ENCODE results near the gene ZNF398. TPM values are rescaled to one million over a fixed set of nuclear protein-coding genes. Genes with fewer than 3 reads are reported as not detected.

ZNF398 gene
- total RNA-seq, 1 experiment from 2014 or later, result 62.1 TPM

- H2BK15ac ChIP-seq (ENCODE audit: low read depth, low read length), result no peak overlapping the region
- H3K23ac ChIP-seq (ENCODE audit: insufficient read length, low read depth, low read length), result no peak overlapping the region
- H2BK20ac ChIP-seq (ENCODE audit: low read depth, low read length, poor library complexity, severe bottlenecking), result no peak overlapping the region
- no peak overlapping the region for H3K4ac ChIP-seq (ENCODE audit: low read depth, low read length)
- no peak overlapping the region for H2BK120ac ChIP-seq (ENCODE audit: low read depth, low read length, poor library complexity, severe bottlenecking)
- Mint-ChIP-seq H3K27me3 (ENCODE audit: low read depth) (no peaks in the 10 kb centered on the region), H3K27ac (peak overlapping the region in 1 of 3 experiments; percentile 54; a peak in 1 of 7 replicates), H3K9me3 (no peaks in the 10 kb centered on the region), H3K4me3 (no peak overlapping the region), H3K4me1 (peaks cover 7 to 8% of the 10 kb centered on the region in 2 experiments), H3K36me3 (ENCODE audit: insufficient read depth in 1 of 3, low read depth in 3 of 3) (peaks cover 8 to 12% (median 11%) of the 10 kb centered on the region in 3 experiments; a peak in 6 of 7 replicates)
- no peaks in the 10 kb centered on the region for H3K4me1 ChIP-seq (ENCODE audit: insufficient read depth, low read length)
- H3T11ph ChIP-seq (ENCODE audit: low read length), result no peak overlapping the region
- no peak overlapping the region for H3K9ac ChIP-seq (ENCODE audit: extremely low read depth, insufficient read length, low read length)
- no peak overlapping the region for H2AFZ ChIP-seq (ENCODE audit: low read length)
- no peak overlapping the region for H4K8ac ChIP-seq (replicated peaks; ENCODE audit: insufficient read length, low read depth, low read length)
- H3K79me2 ChIP-seq (ENCODE audit: insufficient read depth, low read length), result no peaks in the 10 kb centered on the region
- no peak for DNase-seq
- no peak overlapping the region for H4K91ac ChIP-seq (ENCODE audit: insufficient read length, low read depth, low read length)
- H2BK5ac ChIP-seq (ENCODE audit: insufficient read length, low read length), result no peak overlapping the region
- no peak overlapping the region for H3K27ac ChIP-seq (ENCODE audit: insufficient read length, low read depth, low read length)
- no peak overlapping the region for H3K14ac ChIP-seq (ENCODE audit: insufficient read depth, low read length)
- no peak overlapping the region for H2AK5ac ChIP-seq (ENCODE audit: insufficient read length, low read length)
- H4K20me1 ChIP-seq (ENCODE audit: control insufficient read depth, insufficient read depth, insufficient read length), result no peaks in the 10 kb centered on the region
- WGBS (ENCODE audit: extremely low coverage, insufficient read length, low lambda C conversion rate), result no CpG with 5 or more reads among the region's 2 CpGs
- no peak overlapping the region for H3K56ac ChIP-seq (ENCODE audit: insufficient read length, low read depth, low read length)
- no peaks in the 10 kb centered on the region for H3K79me1 ChIP-seq (ENCODE audit: insufficient read depth, low read depth, low read length, poor library complexity, severe bottlenecking)
- H4K5ac ChIP-seq (ENCODE audit: insufficient read length, low read depth, low read length), result no peak overlapping the region
- no peaks in the 10 kb centered on the region for H3K9me3 ChIP-seq (ENCODE audit: control insufficient read depth, low read depth, low read length)
- no peak for TF ChIP-seq CTCF (conservative IDR thresholded peaks at IDR 0.05)
- H3K18ac ChIP-seq (ENCODE audit: insufficient read length, low read depth, low read length), result no peak overlapping the region
- no peaks in the 10 kb centered on the region for H3K27me3 ChIP-seq (ENCODE audit: insufficient read depth, low read length)
- H2BK12ac ChIP-seq (ENCODE audit: insufficient read length, low read depth, low read length), result no peak overlapping the region
- H3K4me2 ChIP-seq (ENCODE audit: insufficient read depth, insufficient read length, low read length), result no peak overlapping the region
- H3K23me2 ChIP-seq (ENCODE audit: insufficient read length, low read depth, low read length, poor library complexity, severe bottlenecking), result no peaks in the 10 kb centered on the region
Observed at GRCh38 chr7:149100821-149101220, 46.4 kb upstream of the ZNF398 start.

Measured in H9 (cell line).